COLO668 (cell line): ENCODE results near the gene DCP1A.
"Not testable (repeated sequence)": the region's sequence is repeated elsewhere in the genome, so short reads cannot be mapped to it uniquely, and the experiment has no call there.

Source experiments
- DNase-seq: peaks from one replicate; lab custom pipeline; 2025; ENCODE audit not compliant: unreplicated experiment; lab: John Stamatoyannopoulos, UW

Gene DCP1A

DNA sequence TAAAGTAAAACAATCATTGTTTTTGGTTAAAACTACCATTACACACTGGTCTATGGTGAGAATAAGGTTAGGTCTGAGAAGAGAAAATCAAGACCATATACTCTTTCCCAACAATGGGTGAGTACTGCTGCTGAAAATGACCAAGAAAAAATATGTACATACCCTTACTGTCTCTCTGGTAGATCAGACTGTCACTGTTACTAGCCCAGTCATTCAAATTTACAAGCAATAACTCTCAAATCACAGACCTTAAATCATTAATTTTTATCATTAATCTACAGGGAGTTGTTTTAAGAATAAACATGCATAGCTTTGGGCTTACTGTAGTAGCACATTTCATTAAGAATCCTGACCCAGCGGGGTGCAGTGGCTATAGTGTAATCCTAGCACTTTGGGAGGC is 17.4 kb downstream of the DCP1A start:
- no peak for DNase-seq

DNA sequence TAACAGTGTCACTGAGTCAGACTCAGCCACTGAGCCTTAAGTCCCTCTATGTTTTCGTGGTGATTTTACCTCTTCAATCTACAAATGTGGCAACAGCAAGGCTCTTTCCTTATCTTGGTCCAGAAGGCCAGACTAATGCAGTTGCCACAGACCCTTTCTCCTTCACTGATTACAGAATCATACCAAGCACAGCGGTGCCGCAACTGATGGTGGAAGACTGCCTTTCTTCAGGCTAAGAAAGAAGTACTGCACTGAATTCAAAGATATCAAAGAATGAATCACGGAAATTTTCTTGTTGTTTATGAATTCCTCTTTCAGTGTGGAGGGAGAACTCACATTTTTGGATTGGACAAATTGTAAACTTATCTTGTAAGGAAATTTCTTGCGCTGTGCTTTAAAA is 18.6 kb downstream of the DCP1A start:
- no peak for DNase-seq

DNA sequence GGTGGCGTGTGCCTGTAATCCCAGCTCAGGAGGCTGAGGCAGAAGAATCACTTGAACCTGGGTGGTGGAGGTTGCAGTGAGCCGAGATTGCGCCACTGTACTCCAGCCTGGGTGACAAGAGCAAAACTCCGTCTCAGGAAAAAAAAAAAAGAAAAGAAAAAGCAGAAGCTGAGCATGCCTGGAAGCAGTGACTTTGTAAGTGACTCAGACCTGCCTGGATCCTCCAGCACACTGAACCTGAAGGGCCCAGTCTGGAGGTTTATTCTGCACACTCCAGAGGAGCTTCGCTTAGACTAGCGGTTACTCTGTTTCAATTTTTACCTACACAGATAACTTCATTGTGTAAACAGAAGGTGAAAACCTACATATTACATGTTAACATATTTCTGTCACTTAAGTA is 19.4 kb downstream of the DCP1A start:
- not testable (repeated sequence) for DNase-seq

DNA sequence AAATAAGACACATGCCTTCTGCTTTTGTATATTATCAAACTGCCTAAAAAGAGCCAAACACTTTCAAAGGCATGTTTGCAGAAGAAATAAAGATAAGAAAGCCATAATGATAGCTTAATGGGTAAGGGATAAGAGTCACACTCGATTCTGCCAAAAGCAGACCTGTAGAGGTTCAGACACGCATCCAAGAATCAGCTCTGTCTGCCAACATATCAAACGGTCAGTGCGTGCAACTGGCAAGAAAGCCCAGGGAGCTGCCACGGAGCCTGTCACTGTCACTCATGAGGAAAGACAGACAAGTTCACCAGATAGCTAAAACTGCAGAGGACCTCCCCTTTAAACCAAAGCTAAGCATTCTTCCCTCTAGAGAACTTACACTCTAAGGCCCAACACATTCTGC is 23.2 kb downstream of the DCP1A start:
- DNase-seq = no peak

DNA sequence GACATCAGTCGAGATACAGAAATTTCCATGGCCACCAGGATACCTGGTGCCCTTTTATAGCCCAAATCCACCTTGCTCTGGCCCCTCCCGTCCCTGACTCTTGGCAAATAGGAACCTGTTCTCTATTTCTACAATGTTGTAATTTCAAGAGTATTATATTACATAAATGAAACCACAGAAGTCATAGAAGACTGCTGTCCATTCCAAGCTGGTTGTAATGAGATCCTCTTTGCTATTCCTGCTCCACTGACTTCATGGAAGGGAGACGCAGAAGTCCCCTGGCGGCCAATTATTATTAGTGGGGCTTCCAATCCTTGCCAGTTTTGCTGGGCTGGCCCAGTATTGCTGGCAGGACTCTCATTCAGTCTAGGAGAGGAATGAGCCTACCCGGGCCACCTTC is 26.6 kb downstream of the DCP1A start:
- peak; percentile 8 for DNase-seq

DNA sequence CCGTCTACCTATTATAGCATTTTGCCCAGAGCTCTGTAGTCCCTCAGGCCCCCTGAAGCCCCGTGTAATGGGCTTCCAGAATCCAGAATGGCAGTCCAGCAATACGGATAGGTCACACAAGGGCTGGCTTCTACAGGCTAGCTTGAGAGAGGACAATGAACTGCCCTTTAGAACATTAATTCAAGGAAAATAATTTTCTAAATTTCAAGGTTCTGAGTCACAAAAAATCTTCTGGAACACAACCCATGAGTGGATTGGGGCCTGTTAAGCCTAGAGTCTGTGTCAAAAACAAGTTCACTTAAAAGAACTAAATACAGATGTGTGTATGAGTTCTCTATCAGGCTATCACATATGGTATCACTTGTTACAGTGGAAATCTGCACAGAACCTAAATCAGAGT is 28.8 kb downstream of the DCP1A start:
- no peak for DNase-seq

DNA sequence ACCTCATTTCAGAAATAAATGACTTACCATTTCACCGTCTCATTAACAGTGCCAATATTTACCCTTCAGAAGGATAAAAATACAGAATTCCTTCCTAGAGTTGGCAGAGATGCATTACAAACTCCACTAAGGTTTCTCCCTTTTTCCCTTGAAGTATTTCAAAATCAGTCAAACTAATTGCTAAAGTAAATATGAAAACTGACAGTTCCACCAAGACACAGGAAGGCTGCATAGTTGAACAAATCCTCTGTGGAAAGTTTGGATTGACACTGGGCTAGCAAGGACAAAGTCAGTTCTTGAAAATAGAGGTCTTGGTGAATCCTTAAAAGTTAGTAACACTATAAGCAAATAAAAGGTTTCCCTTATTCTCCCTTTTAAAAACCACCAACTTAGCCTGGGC is 34.5 kb downstream of the DCP1A start:
- DNase-seq = no peak

DNA sequence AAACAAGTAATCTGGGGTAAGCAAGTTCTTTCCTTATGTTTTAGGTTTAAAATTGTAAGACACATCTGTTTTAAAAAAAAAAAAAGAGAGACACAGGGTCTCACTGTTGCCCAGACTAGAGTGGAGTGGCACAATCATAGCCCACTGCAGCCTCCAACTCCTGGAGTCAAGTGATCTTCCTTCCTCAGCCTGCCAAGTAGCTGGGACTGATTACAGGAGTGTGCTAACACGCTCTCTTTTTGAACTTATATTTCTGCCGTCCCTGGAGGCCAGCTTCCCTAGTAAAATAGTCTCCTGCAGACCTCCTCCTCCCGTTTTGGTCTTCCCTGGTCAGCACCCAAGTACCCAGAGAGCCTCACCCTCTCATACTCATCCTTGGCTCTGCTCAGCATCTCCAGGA is 35.5 kb downstream of the DCP1A start:
- DNase-seq = no peak

DNA sequence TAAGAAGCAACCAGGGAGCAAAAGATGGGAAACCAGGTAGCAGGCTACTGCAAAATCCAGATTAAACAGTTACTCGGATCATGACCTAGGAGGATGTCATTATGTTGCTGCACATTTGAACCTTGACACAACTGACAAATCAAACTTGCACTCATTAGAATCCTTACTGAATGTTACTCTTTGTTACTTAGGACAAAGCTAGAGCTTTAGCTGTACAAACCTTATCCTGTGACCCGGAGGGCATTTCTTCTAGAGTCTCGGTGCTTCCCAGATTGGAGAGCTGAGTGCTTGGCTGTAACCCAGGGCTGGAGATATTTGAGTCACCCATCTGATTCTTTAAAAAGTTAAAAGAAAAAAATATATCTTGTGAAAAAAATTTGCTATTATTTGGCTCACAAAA is 43.4 kb downstream of the DCP1A start:
- no peak for DNase-seq

DNA sequence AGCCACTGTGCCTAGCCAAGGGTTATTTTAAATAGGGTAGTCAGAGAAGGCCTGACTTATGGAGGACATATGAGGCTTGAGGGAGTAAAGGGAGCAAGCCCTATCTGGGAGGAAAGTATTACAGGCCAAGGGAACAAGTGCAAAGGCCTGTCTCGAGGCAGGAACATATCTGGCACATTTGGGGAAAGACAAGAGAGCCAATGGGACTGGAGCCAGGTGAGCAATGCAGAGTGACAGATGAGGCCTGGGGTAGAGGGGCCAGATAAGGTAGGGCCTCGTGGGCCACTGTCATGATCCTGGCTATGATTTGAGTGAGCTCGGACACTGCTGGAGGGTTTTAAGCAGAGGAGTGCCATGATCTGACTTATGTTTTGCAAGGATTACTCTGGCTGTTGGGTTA is 43.8 kb downstream of the DCP1A start:
- DNase-seq = no peak

DNA sequence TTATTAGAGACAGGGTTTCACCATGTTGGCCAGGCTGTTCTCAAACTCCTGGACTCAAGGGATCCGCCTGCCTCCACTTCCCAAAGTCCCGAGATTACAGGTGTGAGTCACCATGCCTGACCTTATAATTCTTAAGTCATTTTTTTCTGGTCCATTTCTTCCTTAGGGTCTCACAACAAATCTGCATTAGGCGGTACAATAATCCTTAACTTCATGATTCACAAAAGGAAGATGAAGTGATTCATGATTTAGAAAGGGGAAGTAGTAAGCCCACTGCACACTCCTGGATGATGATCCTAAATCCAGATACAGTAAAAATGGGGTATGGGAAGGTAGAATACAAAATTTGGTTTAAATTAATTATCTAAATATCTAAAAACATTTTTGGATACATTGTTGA is 46.5 kb downstream of the DCP1A start:
- DNase-seq = no peak

DNA sequence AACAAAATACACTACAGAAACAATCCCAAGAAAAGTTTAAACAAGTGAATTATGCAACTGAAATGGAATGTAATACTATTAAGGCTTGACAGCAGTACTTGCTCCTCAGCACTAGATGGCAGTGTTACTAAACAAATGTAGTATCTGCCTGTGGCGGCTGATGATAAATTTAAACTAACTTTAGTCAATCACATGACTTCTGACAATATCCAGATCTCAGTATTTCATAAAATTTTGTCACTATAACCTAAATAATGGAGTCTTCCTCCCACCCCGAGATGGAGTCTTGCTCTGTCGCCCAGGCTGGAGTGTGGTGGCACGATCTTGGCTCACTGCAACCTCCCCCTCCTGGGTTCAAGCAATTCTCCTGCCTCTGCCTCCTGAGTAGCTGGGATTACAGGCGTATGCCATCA is 47.7 kb downstream of the DCP1A start:
- not testable (repeated sequence) for DNase-seq

DNA sequence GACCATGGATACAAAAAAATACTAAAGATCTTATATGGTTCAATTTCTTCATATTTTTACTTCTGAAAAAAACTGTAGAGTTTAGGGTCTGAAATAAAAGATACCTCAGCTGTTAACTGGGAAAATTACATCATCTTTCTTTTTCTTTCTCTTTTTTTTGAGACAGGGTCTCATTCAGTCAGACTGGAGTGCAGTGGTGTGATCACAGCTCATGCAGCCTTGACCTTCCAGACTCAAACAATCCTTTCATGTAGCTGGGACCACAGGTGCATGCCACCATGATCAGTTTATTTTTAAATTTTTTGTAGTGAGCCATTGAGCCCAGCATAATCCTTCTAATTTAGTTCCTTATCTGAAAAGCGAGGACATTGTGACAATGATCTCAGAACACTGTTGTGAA is 51.9 kb downstream of the DCP1A start:
- no peak for DNase-seq

DNA sequence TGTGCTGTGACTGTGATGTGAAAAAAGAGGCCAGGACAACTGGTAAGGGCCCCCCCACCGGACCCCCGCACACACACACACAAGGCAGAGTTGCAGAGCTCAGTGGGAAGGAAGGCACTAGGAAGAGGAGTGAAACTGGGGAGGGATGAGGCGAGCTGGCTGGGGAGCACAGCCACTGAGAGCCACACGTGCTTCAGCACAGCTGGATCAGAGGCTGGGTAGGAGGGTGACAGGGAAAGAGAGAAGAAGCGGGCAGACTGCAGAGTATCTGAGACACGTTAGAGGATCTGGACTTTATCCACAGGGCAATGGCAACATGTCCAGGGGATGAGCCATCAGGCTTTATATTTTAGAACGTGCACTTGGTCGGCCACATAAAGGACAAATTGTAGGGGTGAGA is 53.5 kb downstream of the DCP1A start:
- no peak for DNase-seq

DNA sequence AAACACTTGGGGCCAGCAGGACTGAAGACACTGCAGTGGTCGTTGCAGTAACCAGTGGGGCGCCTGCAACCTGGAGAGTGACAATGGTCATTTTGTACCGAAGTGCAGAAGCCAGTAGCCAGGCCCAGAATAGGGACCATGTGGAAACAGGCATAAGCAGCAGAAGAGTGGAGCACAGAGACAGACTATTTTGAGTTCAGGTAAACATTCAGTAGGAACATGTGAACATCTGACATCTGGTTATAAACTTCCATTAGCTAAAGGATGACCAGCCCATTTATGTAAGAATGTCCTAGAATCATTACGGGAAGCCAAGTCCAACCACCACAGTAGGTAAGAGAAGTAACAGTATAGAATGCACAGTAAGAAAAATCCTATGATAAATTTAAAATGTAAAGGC is 59.1 kb downstream of the DCP1A start:
- no peak for DNase-seq

DNA sequence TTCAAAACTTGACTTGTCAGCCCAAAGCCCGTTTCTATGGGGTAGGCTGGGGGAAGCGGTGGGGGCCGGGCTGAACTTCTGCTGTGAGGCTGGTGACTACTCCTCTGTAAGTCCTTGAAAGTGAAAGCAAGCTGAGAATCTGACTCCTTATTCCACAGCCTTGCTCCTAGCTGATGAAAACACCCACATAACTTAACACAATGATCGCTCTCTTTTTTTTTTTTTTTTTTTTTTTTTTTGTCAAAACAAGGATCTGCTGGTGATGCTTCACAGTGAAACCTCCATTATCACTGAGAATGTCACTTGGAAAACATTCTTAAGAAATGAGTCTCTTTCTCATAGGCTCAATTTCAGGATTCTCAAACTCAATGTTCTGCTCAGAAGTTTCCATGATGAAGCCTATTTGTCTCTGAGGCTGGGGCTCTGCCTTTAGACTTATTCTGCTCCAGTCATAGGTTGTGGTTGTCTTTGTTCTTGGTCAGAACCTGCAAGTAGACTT is 60.2 kb downstream of the DCP1A start:
- no peak for DNase-seq

DNA sequence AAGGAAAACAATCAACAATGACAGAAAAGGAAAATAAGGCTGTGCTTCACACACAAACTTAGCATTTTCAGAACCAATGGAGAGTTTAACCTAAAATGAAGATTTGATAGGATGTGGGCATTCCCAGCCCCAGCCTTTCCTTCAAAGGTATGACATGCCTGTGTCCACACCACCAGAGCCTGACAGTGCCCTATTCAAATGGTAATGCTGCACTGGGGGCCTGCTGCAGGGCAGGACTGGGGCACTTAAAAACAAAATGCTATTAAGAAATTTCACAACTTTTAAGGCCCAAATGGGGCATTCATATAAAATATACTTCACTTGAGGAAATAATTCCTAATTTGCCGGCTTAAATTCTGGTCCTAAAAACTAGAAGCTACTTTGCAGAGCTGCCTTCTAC is 60.6 kb downstream of the DCP1A start:
- DNase-seq = no peak

DNA sequence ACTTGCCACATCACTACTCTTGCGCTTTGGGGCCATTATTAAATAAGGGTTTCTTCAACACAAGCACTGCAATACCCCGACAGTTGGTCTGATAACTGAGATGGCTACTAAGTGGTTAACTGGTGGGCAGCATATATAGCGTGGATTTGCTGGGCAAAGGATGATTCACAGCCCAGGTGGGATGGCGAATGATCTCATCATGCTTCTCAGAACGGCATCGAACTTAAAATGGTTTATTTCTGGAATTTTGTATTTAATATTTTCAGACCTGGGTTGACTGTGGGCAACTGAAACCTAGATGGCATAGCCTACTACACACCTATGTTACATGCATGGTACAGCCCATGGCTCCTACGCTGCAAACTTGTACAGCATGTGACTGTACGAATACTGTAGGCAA is 64.8 kb downstream of the DCP1A start:
- no peak for DNase-seq

DNA sequence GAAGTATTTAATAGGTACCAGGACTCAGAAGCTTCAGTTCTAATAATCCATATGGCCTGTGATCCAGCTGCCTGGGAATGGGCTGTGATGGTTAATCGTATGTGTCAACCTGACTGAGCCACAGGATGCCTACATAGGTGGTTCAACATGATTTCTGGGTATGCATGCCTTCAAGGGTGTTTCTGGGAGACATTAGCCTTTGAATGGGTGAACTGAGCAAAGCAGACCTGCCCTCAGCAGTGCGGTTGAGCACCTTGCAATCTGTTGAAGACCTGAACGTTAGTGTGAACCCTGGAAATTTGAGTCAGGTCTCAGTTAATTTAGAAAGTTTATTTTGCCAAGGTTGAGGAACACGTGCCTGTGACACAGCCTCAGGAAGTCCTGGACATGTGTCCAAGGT is 68.7 kb downstream of the DCP1A start:
- DNase-seq = no peak

DNA sequence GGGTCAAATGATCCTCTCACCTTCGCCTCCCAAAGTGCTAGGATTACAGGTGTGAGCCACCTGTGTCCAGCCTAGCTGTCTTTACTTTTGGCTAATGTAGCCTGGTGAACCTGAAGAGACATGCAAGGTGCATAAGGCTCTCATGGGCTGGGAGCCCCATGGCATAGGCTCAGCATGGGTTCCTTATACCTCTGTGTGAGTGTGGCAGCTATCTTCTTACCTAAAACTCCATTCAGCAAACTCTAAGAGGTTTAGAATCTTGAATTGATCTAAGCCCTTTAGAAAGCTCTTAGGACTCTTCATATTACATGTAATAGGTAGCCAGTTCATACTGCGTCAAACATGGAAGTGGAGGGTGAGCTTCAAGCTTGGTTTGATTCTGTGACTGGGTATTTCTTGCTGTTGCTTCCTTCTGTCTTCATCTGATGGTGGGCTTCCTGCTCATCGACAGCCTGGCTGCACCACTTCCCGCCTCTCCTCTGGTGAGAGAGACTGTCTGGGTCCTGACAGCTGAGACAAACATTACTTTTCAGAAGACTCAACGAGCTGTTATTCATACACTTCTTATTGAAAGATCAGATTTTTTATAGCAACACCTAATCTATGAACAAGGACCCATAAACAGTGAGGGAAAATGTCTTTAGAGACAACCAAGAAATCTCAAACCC is 72.3 kb downstream of the DCP1A start:
- no peak for DNase-seq

DNA sequence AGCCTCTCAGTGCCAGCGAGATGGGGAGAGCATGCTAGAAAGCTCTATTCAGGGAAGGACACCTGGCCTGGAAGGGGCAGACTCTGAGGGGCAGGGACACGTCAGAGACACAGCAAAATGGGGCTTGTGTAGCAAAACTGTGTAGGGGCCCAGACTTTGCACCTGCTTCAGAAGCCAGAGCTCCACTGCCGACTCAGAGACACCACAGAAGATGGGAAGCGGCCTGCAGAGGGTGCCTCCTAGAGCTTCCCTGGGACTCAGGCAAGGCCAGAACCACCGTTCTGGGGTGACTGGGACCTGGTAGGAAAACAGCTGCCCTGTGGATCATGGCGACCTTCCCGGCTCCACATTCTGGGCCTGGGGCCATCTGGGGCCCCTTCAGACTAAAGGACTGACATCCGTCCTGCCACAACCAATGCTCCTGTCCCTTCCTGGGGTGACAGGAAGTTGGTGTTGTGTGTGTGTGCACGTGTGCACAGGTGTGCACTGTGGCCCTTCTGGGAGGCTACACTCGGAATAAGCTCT is 74.1 kb downstream of the DCP1A start:
- no peak for DNase-seq

DNA sequence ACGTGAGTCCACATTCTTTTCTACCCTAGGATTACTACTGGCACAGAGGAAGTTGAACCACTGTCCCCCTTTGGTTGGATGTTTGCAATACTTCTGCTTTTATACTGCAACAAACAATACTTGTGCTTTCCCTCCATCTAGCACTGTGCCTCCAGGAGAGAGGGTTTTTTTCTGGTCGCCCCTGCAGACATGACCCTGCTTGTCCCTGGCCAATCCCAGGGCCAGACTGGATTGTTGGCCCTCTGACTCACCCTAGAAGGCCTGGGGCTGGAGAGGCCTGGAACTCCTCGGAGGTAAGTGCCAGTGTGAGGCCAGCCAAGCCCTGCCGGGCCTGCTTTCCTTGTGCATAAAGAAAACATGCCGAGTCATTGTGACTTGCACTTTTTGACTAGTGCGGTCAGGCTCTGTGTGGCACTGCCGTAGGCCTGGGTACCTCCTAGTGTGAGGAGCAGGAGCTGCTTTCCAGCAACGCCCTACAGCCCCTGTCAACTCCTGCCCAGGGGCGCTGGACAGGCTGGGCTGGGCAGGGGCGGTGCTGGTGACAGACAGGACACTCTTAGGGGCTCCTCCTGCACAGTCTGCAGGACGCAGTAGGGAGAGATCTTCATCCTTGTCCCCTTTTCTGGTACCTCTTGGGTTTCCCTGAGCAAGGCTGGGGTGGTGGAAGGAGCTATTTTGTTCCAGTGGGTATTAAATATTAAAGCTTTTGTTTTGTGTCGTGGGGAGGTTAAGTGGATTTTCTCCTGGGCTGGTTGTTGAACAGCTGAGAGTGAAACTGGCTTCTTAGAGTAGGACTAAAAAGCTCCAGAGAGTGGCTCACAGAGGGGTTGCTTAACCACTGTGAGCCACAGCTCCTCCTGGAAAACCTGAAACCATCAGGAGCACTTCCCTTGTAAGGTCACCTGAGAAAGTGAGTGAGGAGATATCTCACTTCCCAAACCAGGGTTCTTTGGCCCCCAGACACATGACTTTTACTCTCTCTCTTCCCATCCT is 77.2 kb downstream of the DCP1A start:
- peak; percentile 80 for DNase-seq
